Measurements from ENCODE around the gene STUM. TPM values are rescaled to one million over a fixed set of nuclear protein-coding genes. Genes with fewer than 3 reads are reported as not detected.

STUM gene
- total and polyA plus RNA-seq, 2 of the 8 experiments (the other 6 are each of a cell fraction or from before 2014, with no cell fraction given), result 0.76 to 1.2 TPM

GRCh38 chr1:226629210-226629895 lies 80.8 kb downstream of the STUM start (continued):
- TF ChIP-seq CTCF (IDR thresholded peaks at IDR 0.05; ENCODE audit: control extremely low read depth in 1 of 3, insufficient read depth in 1 of 3, low read depth in 1 of 3, low read length in 3 of 3), result no peak
- no peak for TF ChIP-seq EGR1 (IDR thresholded peaks at IDR 0.05; ENCODE audit: borderline replicate concordance, low read depth, low read length)

All from H1 (cell line).